ENCODE data around the gene DGKB. TPM values are rescaled to one million over a fixed set of nuclear protein-coding genes. Genes with fewer than 3 reads are reported as not detected.

DGKB gene
- total and polyA plus RNA-seq, 12 donors: 0.07 to 5.8 (median 1.5) TPM; not detected in 3

DNA sequence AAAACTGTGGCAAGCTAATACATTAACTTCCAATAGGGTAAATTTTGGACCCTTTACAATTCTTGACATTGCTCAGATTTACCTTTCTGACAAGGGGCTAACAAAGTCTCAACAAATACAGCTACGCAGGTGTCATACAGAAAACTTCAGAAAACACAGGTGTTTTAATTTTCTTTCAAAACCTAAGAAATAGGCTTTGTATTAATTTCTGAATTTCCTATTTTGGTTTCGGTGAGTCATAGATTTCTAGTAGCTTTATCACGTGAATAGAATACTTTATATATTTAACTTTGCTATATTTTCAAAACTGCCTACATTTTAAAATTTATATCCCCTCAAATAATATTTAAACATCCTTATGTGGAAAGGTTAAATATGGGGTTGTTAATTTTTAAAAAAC is 215.3 kb downstream of the DGKB start:
- H3K9me3 ChIP-seq (replicated peaks in 1 of 3): no peaks in the 10 kb centered on the region
- H3K36me3 ChIP-seq (replicated peaks in 1 of 2): no peaks in the 10 kb centered on the region
- no peaks in the 10 kb centered on the region for H3K27me3 ChIP-seq
- WGBS, 4 donors: 74 to 88% (median 80%) methylated on average over 3 of the region's 3 CpGs
- H3K4me1 ChIP-seq (replicated peaks in 1 of 2): no peaks in the 10 kb centered on the region
- intact Hi-C loops (cut with DNase I): no loop called here
- no peak for DNase-seq
- no peak overlapping the region for H3K4me3 ChIP-seq
- TF ChIP-seq, protein P1, sequence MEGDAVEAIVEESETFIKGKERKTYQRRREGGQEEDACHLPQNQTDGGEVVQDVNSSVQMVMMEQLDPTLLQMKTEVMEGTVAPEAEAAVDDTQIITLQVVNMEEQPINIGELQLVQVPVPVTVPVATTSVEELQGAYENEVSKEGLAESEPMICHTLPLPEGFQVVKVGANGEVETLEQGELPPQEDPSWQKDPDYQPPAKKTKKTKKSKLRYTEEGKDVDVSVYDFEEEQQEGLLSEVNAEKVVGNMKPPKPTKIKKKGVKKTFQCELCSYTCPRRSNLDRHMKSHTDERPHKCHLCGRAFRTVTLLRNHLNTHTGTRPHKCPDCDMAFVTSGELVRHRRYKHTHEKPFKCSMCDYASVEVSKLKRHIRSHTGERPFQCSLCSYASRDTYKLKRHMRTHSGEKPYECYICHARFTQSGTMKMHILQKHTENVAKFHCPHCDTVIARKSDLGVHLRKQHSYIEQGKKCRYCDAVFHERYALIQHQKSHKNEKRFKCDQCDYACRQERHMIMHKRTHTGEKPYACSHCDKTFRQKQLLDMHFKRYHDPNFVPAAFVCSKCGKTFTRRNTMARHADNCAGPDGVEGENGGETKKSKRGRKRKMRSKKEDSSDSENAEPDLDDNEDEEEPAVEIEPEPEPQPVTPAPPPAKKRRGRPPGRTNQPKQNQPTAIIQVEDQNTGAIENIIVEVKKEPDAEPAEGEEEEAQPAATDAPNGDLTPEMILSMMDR (IDR thresholded peaks at IDR 0.05): no peak
- no peak for TF ChIP-seq POLR2A (IDR thresholded peaks at IDR 0.05)
- H3K27ac ChIP-seq: no peak overlapping the region

DNA sequence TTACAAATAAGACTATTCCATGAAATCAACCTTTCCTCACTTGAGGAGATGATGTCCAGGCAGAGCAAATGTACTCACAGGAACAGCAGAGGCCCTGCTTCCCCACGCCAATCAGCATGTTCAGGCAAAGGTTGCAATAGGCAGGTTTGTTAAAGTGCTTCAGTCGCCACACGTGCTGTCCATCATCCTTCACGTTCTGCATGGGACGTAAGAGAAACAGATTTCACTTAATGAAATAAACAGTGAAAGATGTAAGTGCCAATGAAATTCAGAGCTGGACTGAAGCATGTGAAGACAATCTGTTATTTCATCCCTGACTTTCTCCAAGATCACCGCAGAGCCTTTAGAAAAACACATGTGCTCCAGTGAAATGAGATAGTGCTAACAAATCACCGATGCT is 217.4 kb downstream of the DGKB start:
- 70 to 81% (median 75%) methylated on average over 7 of the region's 7 CpGs for WGBS, 4 donors
- intact Hi-C loops (cut with DNase I): no loop called here
- H3K36me3 ChIP-seq (replicated peaks in 1 of 2): no peaks in the 10 kb centered on the region
- TF ChIP-seq, protein P1 (IDR thresholded peaks at IDR 0.05): no peak
- no peak overlapping the region for H3K4me3 ChIP-seq
- peak in 1 of 7 donors; percentile 59 for DNase-seq
- H3K27ac ChIP-seq: no peak overlapping the region
- no peaks in the 10 kb centered on the region for H3K4me1 ChIP-seq (replicated peaks in 1 of 2)
- H3K27me3 ChIP-seq: no peaks in the 10 kb centered on the region
- H3K9me3 ChIP-seq (replicated peaks in 1 of 3): no peaks in the 10 kb centered on the region

DNA sequence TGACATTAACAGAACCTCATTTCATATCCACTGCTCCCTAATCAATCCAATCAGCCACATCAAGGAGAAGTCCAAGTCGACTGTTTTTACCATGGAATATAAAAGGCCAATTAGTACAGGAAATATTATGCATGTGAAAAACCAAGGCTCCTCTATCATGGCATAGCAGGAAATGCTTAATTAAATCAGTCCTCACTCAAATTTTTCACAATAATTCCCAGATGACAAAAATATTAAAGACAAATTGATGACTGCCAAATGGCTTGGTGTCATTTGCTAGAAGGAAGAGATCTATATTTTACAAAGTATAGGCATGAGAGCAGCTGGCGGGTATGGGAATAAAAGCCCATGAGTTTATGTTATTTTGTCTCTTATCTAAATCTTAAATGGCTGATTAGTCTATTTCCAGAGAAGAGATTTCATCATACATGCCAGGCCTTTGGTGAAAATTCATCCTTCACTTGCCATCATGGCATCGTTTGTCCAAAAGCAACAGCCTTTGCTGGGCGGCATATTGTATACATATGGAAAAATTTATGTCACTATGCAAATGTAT is 219.6 kb downstream of the DGKB start:
- H3K27me3 ChIP-seq: no peaks in the 10 kb centered on the region
- H3K27ac ChIP-seq: no peak overlapping the region
- no peak for DNase-seq
- intact Hi-C loops (cut with DNase I): no loop called here
- no peaks in the 10 kb centered on the region for H3K36me3 ChIP-seq (replicated peaks in 1 of 2)
- no peaks in the 10 kb centered on the region for H3K4me1 ChIP-seq (replicated peaks in 1 of 2)
- H3K9me3 ChIP-seq (replicated peaks in 1 of 3): no peaks in the 10 kb centered on the region
- no peak overlapping the region for H3K4me3 ChIP-seq
- 85 to 90% (median 88%) methylated on average over 4 of the region's 4 CpGs for WGBS, 4 donors
- TF ChIP-seq, protein P1 (IDR thresholded peaks at IDR 0.05): no peak

DNA sequence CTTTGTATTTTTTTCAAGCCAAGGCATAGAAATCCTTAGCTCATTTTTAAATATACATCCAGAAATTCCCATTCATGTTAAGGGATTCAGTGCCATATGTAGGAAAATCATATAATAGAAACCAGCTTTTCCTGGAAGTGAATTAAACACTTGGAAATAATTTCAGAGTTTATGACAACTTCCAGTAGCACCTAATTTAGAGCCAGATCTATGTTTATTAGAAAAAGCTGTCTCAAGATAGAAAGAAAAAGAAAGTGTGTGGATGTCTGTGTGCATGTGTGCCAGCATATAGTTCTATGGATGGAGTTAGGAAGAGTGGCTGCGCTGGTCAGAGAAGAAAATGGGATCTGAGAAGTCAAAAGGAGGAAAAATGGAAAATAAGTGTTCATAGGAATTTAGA is 225.7 kb downstream of the DGKB start:
- Histone ChIP-seq H3K4me3 (no peak overlapping the region), H3K27me3 (no peaks in the 10 kb centered on the region), H3K36me3 (replicated peaks in 1 of 2) (no peaks in the 10 kb centered on the region), H3K27ac (no peak overlapping the region), H3K4me1 (replicated peaks in 1 of 2) (no peaks in the 10 kb centered on the region), H3K9me3 (replicated peaks in 1 of 3) (no peaks in the 10 kb centered on the region)
- TF ChIP-seq POLR2A (IDR thresholded peaks at IDR 0.05): no peak
- TF ChIP-seq, protein P1 (IDR thresholded peaks at IDR 0.05): no peak
- no peak for DNase-seq
- intact Hi-C loops (cut with DNase I): no loop called here
- WGBS, 4 donors: 91 to 100% (median 96%) methylated on average over 1 of the region's 1 CpG

All from adrenal gland (tissue), 12 donors.